ENCODE measurements around the gene MPP2. TPM values are rescaled to one million over a fixed set of nuclear protein-coding genes. Genes with fewer than 3 reads are reported as not detected.

Gene MPP2
- total and polyA plus RNA-seq, 2 of the 13 experiments (the other 11 are each of a cell fraction or from before 2014, with no cell fraction given), result 0.20 to 1.7 TPM

- ChIA-PET CTCF (ENCODE audit: low intra/inter-chr PET ratio, low total read pairs) (no interaction called here), POLR2A (interaction anchor here (0.8 to 1.4 kb wide), 2 partner anchors 54 to 61 kb away, joined by 3 read pairs; partner anchors contain the start of gene DUSP3)
- in situ Hi-C loops (cut with HindIII; ENCODE audit: extremely low pct_ligation_motif_present, low pct_unique_long_range_greater_than_20kb) (no loop called here), intact Hi-C loops (cut with micrococcal nuclease; ENCODE audit: unreplicated experiment) (no loop called here)
- 72% methylated on average over 6 of the region's 51 CpGs for WGBS (ENCODE audit: low lambda C conversion rate)
- no peak overlapping the region for H3K9ac ChIP-seq (ENCODE audit: insufficient read depth, low read depth, low read length)
- H3K27me3 ChIP-seq (ENCODE audit: control insufficient read depth in 1 of 2, insufficient read depth in 2 of 2, low read length in 2 of 2), result peaks cover 3 to 35% of the 10 kb centered on the region in 2 experiments; a peak in 4 of 5 replicates
- no TSS peak for BruUV-seq (replicated peaks)
- ATAC-seq (peak; percentile 63), FAIRE-seq (no peak), DNase-seq (ENCODE audit: low spot score) (peak; percentile 21)
- H3K9me3 ChIP-seq (ENCODE audit: low read length), result no peaks in the 10 kb centered on the region
- no peak overlapping the region for H2AFZ ChIP-seq (ENCODE audit: low read length)
- H3K79me2 ChIP-seq (ENCODE audit: insufficient read depth, low read length), result no peaks in the 10 kb centered on the region
- H3K36me3 ChIP-seq (replicated peaks in 1 of 2; ENCODE audit: control insufficient read depth in 1 of 2, insufficient read depth in 2 of 2, low read length in 2 of 2), result no peaks in the 10 kb centered on the region
- H3K4me3 ChIP-seq (replicated peaks in 1 of 3; ENCODE audit: insufficient read depth in 1 of 3, low read depth in 2 of 3, low read length in 3 of 3), result peak overlapping the region; percentile 50 to 73 (median 66); a peak in 5 of 6 replicates
- H4K20me1 ChIP-seq (ENCODE audit: insufficient read depth, low read length), result no peaks in the 10 kb centered on the region
- H3K27ac ChIP-seq (ENCODE audit: extremely low read length, insufficient read depth, low read length), result no peak overlapping the region
- peaks cover 21% of the 10 kb centered on the region for H3K4me1 ChIP-seq (ENCODE audit: insufficient read depth, low read length)
- peak overlapping the region; percentile 73 for H3K4me2 ChIP-seq (ENCODE audit: low read depth, low read length)
- TF ChIP-seq ZNF687 (CRISPR knock-in tag; IDR thresholded peaks at IDR 0.05), result peak; percentile 52; the same call in 1 of the 2 replicates
- TF ChIP-seq FOSL2 (CRISPR knock-in tag; IDR thresholded peaks at IDR 0.05), result peak; percentile 78
- no peak for TF ChIP-seq GATA4 (IDR thresholded peaks at IDR 0.05; ENCODE audit: borderline replicate concordance, low read depth)
- no peak for TF ChIP-seq ZNF792 (CRISPR knock-in tag; IDR thresholded peaks at IDR 0.05)
- TF ChIP-seq KDM2A (CRISPR knock-in tag; IDR thresholded peaks at IDR 0.05; ENCODE audit: borderline replicate concordance, low read depth), result no peak; the same call in 1 of the 2 replicates
- no peak for TF ChIP-seq ZNF768 (CRISPR knock-in tag; IDR thresholded peaks at IDR 0.05)
- TF ChIP-seq KIAA2018 (CRISPR knock-in tag; IDR thresholded peaks at IDR 0.05; ENCODE audit: borderline replicate concordance), result no peak
- peak; percentile 21 for TF ChIP-seq CTCF (CRISPR knock-in tag; IDR thresholded peaks at IDR 0.05)
These were observed 75.0 kb downstream of the MPP2 start for GRCh38 chr17:43832168-43832975.

Measured in HepG2 (cell line).